ENCODE data around the gene MLST8. TPM values are rescaled to one million over a fixed set of nuclear protein-coding genes. Genes with fewer than 3 reads are reported as not detected.

MLST8 gene
- total RNA-seq, 4 donors from 2014 or later = 29.3 to 58.8 (median 38.0) TPM

DNA sequence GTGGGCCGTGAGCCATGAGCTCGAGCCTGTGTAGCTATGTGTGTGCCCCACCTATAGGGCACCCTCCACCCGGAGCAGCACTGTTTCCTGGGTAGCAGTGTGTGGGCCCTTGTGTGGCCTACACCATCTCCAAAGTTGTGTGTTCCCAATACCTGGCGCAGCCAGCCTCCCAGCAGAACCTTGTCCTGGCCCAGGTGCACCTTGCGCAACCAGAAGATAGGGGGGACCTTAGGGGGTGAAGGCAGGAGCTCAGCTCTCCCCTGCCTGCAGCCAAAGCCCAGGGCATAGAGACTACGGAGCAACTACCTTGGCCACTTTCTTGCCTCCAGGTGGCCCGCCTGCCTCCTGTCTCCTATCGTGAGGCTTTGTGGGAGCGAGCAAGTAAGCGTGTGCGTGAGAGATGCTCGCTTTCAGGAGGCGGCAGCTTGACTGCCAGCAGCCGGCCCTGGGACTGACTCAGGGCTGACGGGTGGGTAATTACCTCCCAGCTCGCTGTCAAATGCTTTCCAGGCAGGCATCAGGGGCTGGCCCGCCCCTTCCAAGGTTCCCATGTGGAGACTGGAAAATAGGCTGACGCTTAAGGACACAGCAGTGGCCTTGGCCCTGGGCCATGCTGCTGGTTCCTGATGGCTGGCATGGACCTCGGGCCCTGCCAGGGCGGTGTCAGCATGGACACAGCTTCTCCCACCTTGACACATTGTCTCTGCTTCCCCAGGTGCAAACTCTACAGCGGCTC is 30.7 kb upstream of the MLST8 start:
- no peak for TF ChIP-seq CTCF (IDR thresholded peaks at IDR 0.05; ENCODE audit: low read depth)

DNA sequence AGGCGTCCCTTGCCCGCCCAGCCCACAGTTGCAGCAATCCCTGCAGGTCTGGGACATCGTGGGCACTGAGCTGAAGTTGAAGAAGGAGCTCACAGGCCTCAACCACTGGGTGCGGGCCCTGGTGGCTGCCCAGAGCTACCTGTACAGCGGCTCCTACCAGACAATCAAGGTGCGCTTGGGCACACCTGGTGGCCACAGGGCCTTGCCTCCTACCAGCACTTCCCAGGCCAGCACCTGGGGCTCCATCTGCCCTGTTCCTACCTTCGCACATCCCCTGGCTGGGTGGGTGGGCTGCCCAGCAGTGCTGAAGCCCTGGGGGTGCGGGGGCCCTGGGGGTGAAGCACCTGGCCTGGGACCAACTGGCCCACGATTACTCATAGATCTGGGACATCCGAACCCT is 29.8 kb upstream of the MLST8 start:
- no peak for TF ChIP-seq CTCF (IDR thresholded peaks at IDR 0.05; ENCODE audit: low read depth)

DNA sequence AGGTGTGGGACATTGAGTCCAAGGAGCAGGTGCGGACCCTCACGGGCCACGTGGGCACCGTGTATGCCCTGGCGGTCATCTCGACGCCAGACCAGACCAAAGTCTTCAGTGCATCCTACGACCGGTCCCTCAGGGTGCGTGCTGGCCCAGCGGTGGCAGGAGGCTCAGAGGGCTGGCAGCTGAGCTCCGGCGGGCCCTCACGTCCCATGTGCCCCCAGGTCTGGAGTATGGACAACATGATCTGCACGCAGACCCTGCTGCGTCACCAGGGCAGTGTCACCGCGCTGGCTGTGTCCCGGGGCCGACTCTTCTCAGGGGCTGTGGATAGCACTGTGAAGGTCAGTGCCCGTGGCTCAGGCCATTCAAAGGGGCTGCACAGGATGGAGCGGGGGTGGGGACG is 29.2 kb upstream of the MLST8 start:
- TF ChIP-seq CTCF (IDR thresholded peaks at IDR 0.05; ENCODE audit: low read depth) = no peak

DNA sequence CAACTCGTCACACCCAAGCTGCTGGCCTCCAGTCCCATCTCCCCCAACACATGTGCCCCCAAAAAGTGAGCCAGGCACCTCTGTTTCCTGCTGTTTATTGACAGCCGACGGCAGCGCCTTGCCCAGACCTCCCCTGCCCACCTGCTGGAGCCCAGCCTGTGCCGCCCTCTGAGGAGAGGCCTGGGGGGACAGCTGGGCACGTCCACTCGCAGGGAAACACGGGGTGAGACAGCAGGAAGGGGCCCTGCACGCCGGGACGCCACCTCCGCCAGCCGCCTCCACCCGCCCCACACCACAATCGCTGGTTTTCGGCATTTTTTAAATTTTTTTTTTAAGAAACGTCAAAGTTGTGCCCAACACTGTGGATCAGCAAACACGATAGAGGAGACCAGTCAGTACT is 28.2 kb upstream of the MLST8 start:
- TF ChIP-seq CTCF (IDR thresholded peaks at IDR 0.05; ENCODE audit: low read depth) = no peak

DNA sequence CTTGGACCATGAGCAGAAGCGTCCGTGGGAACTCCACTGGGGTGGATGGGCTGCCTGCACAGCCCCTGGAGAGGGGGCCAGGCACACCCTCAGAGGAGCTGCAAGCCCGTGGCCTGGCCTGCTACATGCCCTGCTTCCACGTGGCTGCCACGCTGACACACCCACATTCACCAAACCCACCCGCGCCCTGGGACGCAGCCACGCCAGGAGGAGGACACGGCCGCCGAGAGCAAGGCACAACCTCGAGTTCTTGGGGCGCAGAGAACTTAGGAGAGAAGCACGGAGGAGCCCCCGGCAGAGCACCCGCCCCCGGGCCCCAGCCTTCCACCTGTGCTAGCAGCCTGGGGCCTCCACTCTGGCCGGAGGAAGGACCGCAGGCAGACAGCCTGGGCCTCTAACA is 27.7 kb upstream of the MLST8 start:
- TF ChIP-seq CTCF (IDR thresholded peaks at IDR 0.05; ENCODE audit: low read depth) = no peak

DNA sequence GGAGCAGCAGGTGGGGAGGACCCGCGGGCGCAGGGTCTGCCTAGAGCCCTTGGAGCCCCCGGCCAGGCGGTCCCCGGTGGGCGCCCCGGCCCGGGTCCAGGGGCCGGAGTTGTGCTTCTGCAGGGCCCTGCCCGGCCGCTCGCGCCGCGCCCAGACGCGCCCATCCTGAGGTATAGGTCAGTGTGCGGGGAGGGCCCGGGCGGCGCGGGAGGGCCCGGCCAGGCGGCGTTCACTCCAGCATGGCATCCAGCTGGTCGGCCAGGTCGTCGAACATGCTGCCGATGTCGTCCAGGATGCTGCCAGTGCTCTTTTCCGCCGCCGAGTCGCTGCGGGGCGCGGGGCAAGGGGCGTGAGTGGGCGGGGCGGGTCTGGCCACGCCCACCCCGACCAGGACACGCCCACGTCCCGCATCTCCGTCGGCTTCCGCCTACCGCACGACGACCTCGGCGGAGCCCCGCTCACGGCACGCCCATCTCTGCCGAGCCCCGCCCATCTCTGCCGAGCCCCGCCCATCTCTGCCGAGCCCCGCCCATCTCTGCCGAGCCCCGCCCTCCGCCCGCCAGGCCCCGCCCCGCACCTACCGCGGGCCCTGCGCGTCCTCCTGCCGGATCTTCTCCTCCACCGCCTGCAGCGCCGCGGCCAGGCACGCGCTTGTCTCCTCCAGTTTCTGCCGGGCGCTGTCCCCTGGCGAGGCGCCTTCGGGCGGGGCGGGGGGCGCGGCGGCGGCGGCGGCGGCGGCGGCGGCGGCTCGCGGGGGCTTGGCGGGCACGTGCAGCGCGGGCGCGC is 26.7 kb upstream of the MLST8 start:
- TF ChIP-seq CTCF (IDR thresholded peaks at IDR 0.05; ENCODE audit: low read depth) = no peak

DNA sequence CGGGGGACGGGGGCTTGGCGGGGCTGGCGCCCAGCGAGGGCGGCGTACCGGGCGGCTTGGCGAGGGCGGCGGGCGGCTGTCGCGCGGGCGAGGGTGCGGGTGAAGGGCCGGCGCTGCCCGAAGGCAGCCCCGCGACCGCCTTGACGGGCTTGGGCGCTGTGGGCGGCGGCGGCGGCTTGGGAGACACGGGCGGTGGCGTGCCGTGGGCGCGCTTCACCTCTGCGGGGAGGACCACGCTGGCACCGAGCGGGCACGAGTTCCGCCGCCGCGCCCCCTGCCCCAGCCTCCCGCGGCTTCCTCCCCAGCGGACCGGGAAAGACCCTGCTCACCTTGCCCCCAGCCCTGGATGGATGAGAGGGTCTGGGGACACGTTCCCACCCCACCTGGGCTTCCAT is 26.1 kb upstream of the MLST8 start:
- no peak for TF ChIP-seq CTCF (IDR thresholded peaks at IDR 0.05; ENCODE audit: low read depth)
